Measurements from ENCODE around the gene DNAJC9.

GRCh38 chr10:73234695-73235094 lies 12.4 kb downstream of the DNAJC9 start:
- no peak for TF ChIP-seq POLR2A (IDR thresholded peaks at IDR 0.05)
- TF ChIP-seq, protein P1, sequence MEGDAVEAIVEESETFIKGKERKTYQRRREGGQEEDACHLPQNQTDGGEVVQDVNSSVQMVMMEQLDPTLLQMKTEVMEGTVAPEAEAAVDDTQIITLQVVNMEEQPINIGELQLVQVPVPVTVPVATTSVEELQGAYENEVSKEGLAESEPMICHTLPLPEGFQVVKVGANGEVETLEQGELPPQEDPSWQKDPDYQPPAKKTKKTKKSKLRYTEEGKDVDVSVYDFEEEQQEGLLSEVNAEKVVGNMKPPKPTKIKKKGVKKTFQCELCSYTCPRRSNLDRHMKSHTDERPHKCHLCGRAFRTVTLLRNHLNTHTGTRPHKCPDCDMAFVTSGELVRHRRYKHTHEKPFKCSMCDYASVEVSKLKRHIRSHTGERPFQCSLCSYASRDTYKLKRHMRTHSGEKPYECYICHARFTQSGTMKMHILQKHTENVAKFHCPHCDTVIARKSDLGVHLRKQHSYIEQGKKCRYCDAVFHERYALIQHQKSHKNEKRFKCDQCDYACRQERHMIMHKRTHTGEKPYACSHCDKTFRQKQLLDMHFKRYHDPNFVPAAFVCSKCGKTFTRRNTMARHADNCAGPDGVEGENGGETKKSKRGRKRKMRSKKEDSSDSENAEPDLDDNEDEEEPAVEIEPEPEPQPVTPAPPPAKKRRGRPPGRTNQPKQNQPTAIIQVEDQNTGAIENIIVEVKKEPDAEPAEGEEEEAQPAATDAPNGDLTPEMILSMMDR (IDR thresholded peaks at IDR 0.05), result no peak

Measured in heart left ventricle (tissue), 13 donors.